GM12878 (cell line): ENCODE measurements around the gene TRIM67. TPM values are rescaled to one million over a fixed set of nuclear protein-coding genes. Genes with fewer than 3 reads are reported as not detected.

Source experiments
- ATAC-seq: fragments of 200-7000 bp; cut with Tn5 transposase; 3 replicates; pipeline ENCODE4 v1.9.1; 2020; ENCODE audit warnings: mild to moderate bottlenecking, moderate library complexity
- BruUV-seq: library from RNA; stranded (reverse); fragments of 400-500 nt; replicated peaks from 2 replicates; lab custom pipeline; 2021; lab: Mats Ljungman, UMichigan
- CTCF ChIA-PET: fragments of 300-600 bp; sonication (Branson Sonifier 250); formaldehyde crosslinking; extraction: SDS; loops from one replicate; lab custom pipeline; 2021; ENCODE audit warnings: inconsistent platforms; lab: Yijun Ruan, JAX
- POLR2A ChIA-PET: fragments of 350-600 bp; formaldehyde crosslinking; extraction: SDS; loops from one replicate; lab custom pipeline; 2021; ENCODE audit warnings: inconsistent platforms; lab: Charles Lee
- RAD21 ChIA-PET: fragments of 300-600 bp; sonication (Branson Sonifier 250); formaldehyde crosslinking; loops from one replicate; lab custom pipeline; 2023; ENCODE audit warnings: antibody characterized with exemption; ENCODE audit not compliant: unreplicated experiment; lab: Charles Lee
- SMC1A ChIA-PET: fragments of 300-600 bp; sonication (Branson Sonifier 250); formaldehyde crosslinking; loops from one replicate; lab custom pipeline; 2023; ENCODE audit not compliant: unreplicated experiment, uncharacterized antibody; lab: Charles Lee
- DNase-seq: peaks from one replicate; pipeline ENCODE4 v3.0.0-alpha.2; 2011; ENCODE audit warnings: low read depth, low spot score
- FAIRE-seq: peaks from 3 replicates; lab custom pipeline; 2011; peaks lifted over from hg19 to GRCh38; lab: Jason Lieb, UNC
- H2AFZ ChIP-seq: 2 replicates; pipeline ENCODE4 v1.6.0; 2011; ENCODE audit warnings: low read depth, low read length, control low read depth; ENCODE audit not compliant: control insufficient read depth
- H3K27ac ChIP-seq: 2 replicates; pipeline ENCODE4 v1.5.1; 2011; ENCODE audit warnings: control low read depth; ENCODE audit not compliant: control insufficient read depth, insufficient read depth
- H3K27me3 ChIP-seq, 2 experiments: replicated peaks in 1 of 2; 2 replicates each; pipeline versions ENCODE4 v1.6.0 to v1.6.1; 2011; ENCODE audit warnings: low read length in 1 of 2; ENCODE audit not compliant: control insufficient read depth in 2 of 2, insufficient read depth in 2 of 2
- H3K36me3 ChIP-seq, 2 experiments: 2 replicates each; pipeline ENCODE4 v1.5.1; 2011; ENCODE audit warnings: low read length in 1 of 2; ENCODE audit not compliant: control insufficient read depth in 2 of 2, insufficient read depth in 2 of 2
- H3K4me1 ChIP-seq: 2 replicates; pipeline ENCODE4 v1.6.1; 2011; ENCODE audit warnings: mild to moderate bottlenecking, low read length, moderate library complexity, mixed read lengths; ENCODE audit not compliant: control insufficient read depth, insufficient read depth
- H3K4me2 ChIP-seq: 2 replicates; pipeline ENCODE4 v1.6.0; 2011; ENCODE audit warnings: control low read depth; ENCODE audit not compliant: control insufficient read depth, insufficient read depth
- H3K4me3 ChIP-seq: fragments of 200-600 bp; sonication (generic); 2 replicates; pipeline ENCODE4 v1.5.1; 2016
- H3K79me2 ChIP-seq: 2 replicates; pipeline ENCODE4 v1.6.0; 2011; ENCODE audit warnings: low read length; ENCODE audit not compliant: control insufficient read depth, insufficient read depth
- H3K9ac ChIP-seq: 2 replicates; pipeline ENCODE4 v1.8.0; 2011; ENCODE audit warnings: low read length, control low read depth, mixed read lengths; ENCODE audit not compliant: control insufficient read depth, insufficient read depth
- H3K9me3 ChIP-seq: replicated peaks from 3 replicates; pipeline ENCODE4 v1.5.1; 2011; ENCODE audit warnings: mild to moderate bottlenecking, low read length; ENCODE audit not compliant: control insufficient read depth, insufficient read depth
- H4K20me1 ChIP-seq: 2 replicates; pipeline ENCODE4 v1.6.0; 2011; ENCODE audit not compliant: control insufficient read depth, insufficient read depth
- ATF7 ChIP-seq: fragments of 450-650 bp; IDR thresholded peaks from 2 replicates; pipeline ENCODE4 v1.6.1; 2016; ENCODE audit warnings: low read depth, mild to moderate bottlenecking
- BCL11A ChIP-seq: IDR thresholded peaks from 2 replicates; pipeline ENCODE4 v1.6.1; 2011; ENCODE audit warnings: low read depth, low read length
- CTCF ChIP-seq, 3 experiments: IDR thresholded peaks in 2 of 3; conservative IDR thresholded peaks in 1 of 3; 2 replicates each; pipeline ENCODE4 v1.5.1; 2011; ENCODE audit warnings: low read depth in 3 of 3, low read length in 3 of 3, mild to moderate bottlenecking in 3 of 3, control low read depth in 2 of 3, moderate library complexity in 2 of 3, inconsistent platforms in 1 of 3, mixed read lengths in 1 of 3; ENCODE audit not compliant: control insufficient read depth in 2 of 3, insufficient read depth in 1 of 3; ENCODE audit errors: extremely low read depth in 1 of 3
- ETV6 ChIP-seq, 2 experiments: fragments of 450-650 bp in 1 of 2; IDR thresholded peaks in 1 of 2; conservative IDR thresholded peaks in 1 of 2; 2 replicates each; pipeline ENCODE4 v1.6.1; 2014; ENCODE audit warnings: antibody characterized with exemption in 1 of 2, borderline replicate concordance in 1 of 2, low read depth in 1 of 2, mild to moderate bottlenecking in 1 of 2, moderate library complexity in 1 of 2
- IKZF2 ChIP-seq, 2 experiments: fragments of 450-650 bp; IDR thresholded peaks; 2 replicates each; pipeline ENCODE4 v1.6.1; 2017; ENCODE audit warnings: mild to moderate bottlenecking in 2 of 2, moderate library complexity in 2 of 2
- IRF3 ChIP-seq: fragments of 450-650 bp; IDR thresholded peaks from 2 replicates; pipeline ENCODE4 v1.6.1; 2014; ENCODE audit warnings: mild to moderate bottlenecking
- PAX5 ChIP-seq: IDR thresholded peaks from 2 replicates; pipeline ENCODE4 v1.6.1; 2011; ENCODE audit warnings: low read depth, low read length, borderline replicate concordance
- SREBF2 ChIP-seq: IDR thresholded peaks from 2 replicates; pipeline ENCODE4 v1.6.1; 2012; ENCODE audit warnings: mild to moderate bottlenecking, low read length
- STAT3 ChIP-seq: IDR thresholded peaks from 2 replicates; pipeline ENCODE4 v1.6.1; 2011; ENCODE audit warnings: low read depth, low read length, improper control_type of control experiment
- SUZ12 ChIP-seq: fragments of 200-600 bp; sonication (generic); IDR thresholded peaks from one replicate; pipeline ENCODE4 v1.6.1; 2018; ENCODE audit warnings: antibody characterized with exemption, mild to moderate bottlenecking; ENCODE audit not compliant: unreplicated experiment
- USF2 ChIP-seq: IDR thresholded peaks from 2 replicates; pipeline ENCODE4 v1.6.1; 2011; ENCODE audit warnings: low read depth, low read length, improper control_type of control experiment, borderline replicate concordance
- WRNIP1 ChIP-seq: IDR thresholded peaks from 2 replicates; pipeline ENCODE4 v1.6.1; 2011; ENCODE audit warnings: low read depth, low read length, improper control_type of control experiment, borderline replicate concordance
- YBX1 ChIP-seq: fragments of 450-650 bp; IDR thresholded peaks from 2 replicates; pipeline ENCODE4 v1.6.1; 2016; ENCODE audit warnings: antibody characterized with exemption
- ZNF592 ChIP-seq: fragments of 450-650 bp; IDR thresholded peaks from 2 replicates; pipeline ENCODE4 v1.6.1; 2017; ENCODE audit warnings: mild to moderate bottlenecking, moderate library complexity
- ZZZ3 ChIP-seq: IDR thresholded peaks from 2 replicates; pipeline ENCODE4 v1.6.1; 2011; ENCODE audit warnings: low read depth; ENCODE audit not compliant: control insufficient read depth, insufficient read length
- WGBS: methylation state at CpG from one replicate; pipeline ENCODE4 v1.1.6; 2016; ENCODE audit warnings: low lambda C conversion rate; ENCODE audit not compliant: insufficient replicate concordance, insufficient coverage; ENCODE audit errors: missing lambda C conversion rate; 5-methylcytosine and 5-hydroxymethylcytosine counted together
- in situ Hi-C: fragments of 300-500 bp; cut with MboI; formaldehyde crosslinking; loops from 9 replicates; pipeline ENCODE4 v1.14.3; 2018; ENCODE audit warnings: mixed read lengths
- intact Hi-C: fragments of 100-400 bp; cut with micrococcal nuclease; formaldehyde crosslinking; loops from one replicate; pipeline ENCODE4 v1.14.2; 2022; ENCODE audit not compliant: unreplicated experiment
- polyA plus RNA-seq, 11 experiments: library from polyadenylated mRNA; depleted of rRNA in 4 of 11; unstranded in 6 of 11; stranded (reverse) in 5 of 11; fragments of >200 nt; fragmentation: Nextera tagmentation in 4 of 11; fragmentation: Illumina TruSeq in 1 of 11; extraction: Ambion mirVana in 4 of 11; extraction: Trizol in 1 of 11; gene quantifications; 1 replicate in 1 of 11; 2 replicates in 10 of 11; pipeline versions ENCODE4 v1.2.1 to v1.2.3, GENCODE V29; 2011 to 2016; ENCODE audit warnings: inconsistent platforms in 2 of 11, missing spikeins in 2 of 11, low read depth in 1 of 11
- total RNA-seq, 4 experiments: library from RNA; depleted of rRNA in 3 of 4; stranded (reverse); fragments of >200 nt in 3 of 4; fragmentation: Illumina TruSeq in 1 of 4; extraction: Trizol in 1 of 4; gene quantifications; 2 replicates each; pipeline versions ENCODE4 v1.2.1 to v1.2.3, GENCODE V29; 2013 to 2021

Gene TRIM67
- total and polyA plus RNA-seq, 10 of the 15 experiments (the other 5 are each of a cell fraction or from before 2014, with no cell fraction given), result under 0.01 to 0.01 TPM; not detected in 8

- Histone ChIP-seq H3K4me1 (no peaks in the 10 kb centered on the region; the same call in 1 of the 2 replicates), H3K9me3 (no peaks in the 10 kb centered on the region), H3K27ac (no peak overlapping the region), H3K36me3 (no peaks in the 10 kb centered on the region), H3K79me2 (no peaks in the 10 kb centered on the region), H4K20me1 (no peaks in the 10 kb centered on the region), H3K9ac (no peak overlapping the region), H3K27me3 (no peaks in the 10 kb centered on the region; a peak in 2 of 4 replicates), H2AFZ (no peak overlapping the region), H3K4me3 (no peak overlapping the region), H3K4me2 (no peak overlapping the region)
- intact Hi-C loops (loop anchor here (2.0 kb wide), 1 partner anchor 21 kb away; no protein-coding TSS in a partner anchor), in situ Hi-C loops (no loop called here)
- POLR2A ChIA-PET, result interaction anchor here (0.7 kb wide), 1 partner anchor 895 kb away, joined by 5 read pairs; no protein-coding TSS in a partner anchor
- 14% methylated on average over 3 of the region's 3 CpGs for WGBS
- CTCF ChIA-PET, result interaction anchor here (0.6 to 3.2 kb wide), 3 partner anchors 8 to 116 kb away, joined by 3 to 11 read pairs (median 7); no protein-coding TSS in a partner anchor
- no peak for DNase-seq
- SMC1A ChIA-PET, result interaction anchor here (1.2 to 1.3 kb wide), 2 partner anchors 9 to 289 kb away, joined by 3 to 4 read pairs; no protein-coding TSS in a partner anchor
- FAIRE-seq, result no peak
- no peak for ATAC-seq
- BruUV-seq, result no TSS peak
- RAD21 ChIA-PET, result no interaction called here
- no peak for TF ChIP-seq USF2
- no peak for TF ChIP-seq IRF3
- no peak for TF ChIP-seq STAT3
- no peak for TF ChIP-seq YBX1
- no peak for TF ChIP-seq PAX5
- no peak for TF ChIP-seq WRNIP1
- no peak for TF ChIP-seq ZZZ3
- TF ChIP-seq BCL11A, result no peak
- no peak for TF ChIP-seq ZNF592
- no peak for TF ChIP-seq CTCF (IDR thresholded peaks at IDR 0.05 in 2 of 3, conservative IDR thresholded peaks at IDR 0.05 in 1 of 3; ENCODE audit: control insufficient read depth in 2 of 3, extremely low read depth in 1 of 3, insufficient read depth in 1 of 3, low read depth in 3 of 3, low read length in 3 of 3)
- no peak for TF ChIP-seq SUZ12
- no peak for TF ChIP-seq IKZF2 (IDR thresholded peaks at IDR 0.05)
- no peak for TF ChIP-seq SREBF2
- TF ChIP-seq ETV6 (conservative IDR thresholded peaks at IDR 0.05 in 1 of 2, IDR thresholded peaks at IDR 0.05 in 1 of 2; ENCODE audit: borderline replicate concordance in 1 of 2, low read depth in 1 of 2), result no peak
- TF ChIP-seq ATF7, result no peak
Observed at GRCh38 chr1:231207437-231207836, 45.6 kb downstream of the TRIM67 start.
